ENCODE measurements around the gene KASH5.
A peak's percentile ranks its signal among the peaks of the same experiment; 100 is the strongest.

KASH5 gene

DNA sequence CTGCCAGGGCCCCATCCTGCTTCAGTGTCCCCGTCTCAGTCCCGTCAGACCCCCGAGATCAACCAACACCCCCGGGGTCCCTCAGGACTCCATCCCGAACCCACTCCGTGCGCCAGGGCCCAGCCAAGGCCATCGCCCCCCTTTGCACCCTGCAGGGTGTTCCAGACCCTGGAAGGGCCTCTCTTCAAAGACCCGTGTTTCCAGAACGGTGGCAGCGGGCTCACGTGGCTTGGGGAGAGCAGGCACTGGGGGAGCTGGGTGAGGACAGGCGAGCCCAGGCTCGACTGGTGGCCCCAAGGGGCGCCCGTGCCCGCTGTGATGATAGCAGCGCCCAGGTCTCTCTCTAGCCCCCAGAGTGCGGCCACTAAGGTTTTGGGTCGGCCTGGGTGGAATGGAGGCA, 1.4 kb downstream of the KASH5 start:
- Histone ChIP-seq H3K9ac (no peak overlapping the region; a peak in 1 of 22 replicates), H3K27me3 (peaks cover 0 to 19% (median 7%) of the 10 kb centered on the region in 11 experiments; a peak in 9 of 22 replicates), H3K4me3 (no peak overlapping the region), H3K36me3 (no peaks in the 10 kb centered on the region), H3K9me3 (replicated peaks in 1 of 11) (no peaks in the 10 kb centered on the region), H3K4me2 (0 out of 22 replicates have a peak overlapping the region, but pooled peaks of 1 of the 11 experiments have one; percentile 15), H4K20me1 (peaks cover 0 to 9% (median 0%) of the 10 kb centered on the region in 11 experiments; a peak in 1 of 22 replicates), H3K27ac (no peak overlapping the region), H3K4me1 (peaks cover 11 to 64% (median 38%) of the 10 kb centered on the region in 10 experiments)
- no peak for TF ChIP-seq Cebpa-rat (IDR thresholded peaks at IDR 0.05)

DNA sequence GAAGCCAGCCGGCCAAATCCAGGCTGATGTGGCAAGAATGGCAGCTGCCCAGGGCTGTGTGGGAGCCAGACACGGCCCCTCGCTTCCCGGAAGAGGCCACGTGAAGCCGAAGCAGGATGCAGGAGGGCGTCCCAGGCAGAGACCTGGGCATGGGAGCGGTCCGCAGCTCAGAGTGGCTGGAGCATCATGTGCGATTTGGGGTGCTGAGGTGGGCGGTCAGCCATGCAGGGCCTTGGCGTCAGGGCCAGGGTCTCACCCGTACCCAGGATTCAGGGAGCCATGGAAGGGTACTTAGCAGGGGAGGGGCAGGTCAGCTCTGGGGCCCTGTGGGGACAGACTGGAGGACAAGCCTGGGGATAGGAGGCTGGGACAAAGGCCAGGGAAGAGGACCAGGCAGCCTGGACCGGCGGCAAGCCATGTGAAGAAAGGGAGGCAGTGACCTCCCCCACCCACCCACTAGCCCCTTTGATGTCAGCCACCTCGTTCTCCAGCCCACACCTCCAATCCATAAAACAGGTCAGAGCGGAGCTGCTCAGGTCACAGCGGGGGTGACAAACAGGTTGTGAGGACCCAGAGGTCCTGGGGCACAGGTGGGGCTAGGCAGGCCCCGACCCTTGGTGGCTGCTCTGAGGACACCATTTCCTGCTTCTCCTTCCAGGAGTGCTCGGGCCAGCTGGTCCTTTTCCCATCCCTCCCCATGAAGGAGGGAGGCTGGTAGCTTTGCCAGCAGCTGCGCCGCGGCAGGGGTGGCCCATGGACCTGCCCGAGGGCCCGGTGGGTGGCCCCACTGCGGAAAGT, 2.3 kb downstream of the KASH5 start:
- H3K4me3 ChIP-seq = no peak overlapping the region
- no peak for TF ChIP-seq Cebpa-rat (IDR thresholded peaks at IDR 0.05)
- H3K36me3 ChIP-seq = no peaks in the 10 kb centered on the region
- H3K27me3 ChIP-seq = peaks cover 0 to 19% (median 7%) of the 10 kb centered on the region in 11 experiments; a peak in 9 of 22 replicates
- H3K4me1 ChIP-seq = peaks cover 11 to 64% (median 38%) of the 10 kb centered on the region in 10 experiments
- H3K9me3 ChIP-seq (replicated peaks in 1 of 11) = no peaks in the 10 kb centered on the region
- no peak overlapping the region for H3K27ac ChIP-seq
- H4K20me1 ChIP-seq = peaks cover 0 to 9% (median 0%) of the 10 kb centered on the region in 11 experiments; a peak in 1 of 22 replicates
- H3K9ac ChIP-seq = peak overlapping the region in 1 of 11 experiments; percentile 7; a peak in 1 of 22 replicates
- H3K4me2 ChIP-seq = peak overlapping the region in 7 of 11 experiments; percentile 19 to 49 (median 35); a peak in 11 of 22 replicates

DNA sequence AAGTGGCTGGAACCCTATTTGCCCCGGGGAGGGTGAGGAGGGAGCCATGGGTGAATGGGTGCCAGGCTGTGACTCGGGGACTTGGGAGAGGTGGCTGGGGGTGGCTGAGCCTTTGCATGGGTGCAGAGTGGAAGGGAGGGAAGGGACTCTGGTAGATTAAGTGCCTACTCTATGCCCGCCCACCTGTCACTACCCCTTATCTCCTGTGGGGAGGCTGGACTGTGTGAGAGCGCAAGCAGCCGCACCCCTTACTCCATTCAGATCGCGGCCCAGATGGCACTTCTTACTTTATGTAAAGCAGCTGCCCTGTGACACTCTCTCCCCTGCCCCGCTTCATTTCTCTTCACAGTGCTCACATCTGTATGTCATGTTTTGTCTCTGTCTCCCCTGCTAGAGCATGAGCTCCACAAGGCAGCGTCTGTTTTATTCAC, 2.9 kb downstream of the KASH5 start:
- H3K9ac ChIP-seq = 0 out of 22 replicates have a peak overlapping the region, but pooled peaks of 1 of the 11 experiments have one; percentile 7
- H3K4me2 ChIP-seq = peak overlapping the region in 7 of 11 experiments; percentile 19 to 49 (median 35); a peak in 11 of 22 replicates
- no peak for TF ChIP-seq Cebpa-rat (IDR thresholded peaks at IDR 0.05)
- no peaks in the 10 kb centered on the region for H3K9me3 ChIP-seq (replicated peaks in 1 of 11)
- H3K27ac ChIP-seq = no peak overlapping the region
- no peaks in the 10 kb centered on the region for H3K36me3 ChIP-seq
- H4K20me1 ChIP-seq = peaks cover 0 to 9% (median 0%) of the 10 kb centered on the region in 11 experiments; a peak in 1 of 22 replicates
- H3K27me3 ChIP-seq = peaks cover 0 to 19% (median 7%) of the 10 kb centered on the region in 11 experiments; a peak in 9 of 22 replicates
- H3K4me1 ChIP-seq = peaks cover 11 to 70% (median 41%) of the 10 kb centered on the region in 10 experiments
- no peak overlapping the region for H3K4me3 ChIP-seq

DNA sequence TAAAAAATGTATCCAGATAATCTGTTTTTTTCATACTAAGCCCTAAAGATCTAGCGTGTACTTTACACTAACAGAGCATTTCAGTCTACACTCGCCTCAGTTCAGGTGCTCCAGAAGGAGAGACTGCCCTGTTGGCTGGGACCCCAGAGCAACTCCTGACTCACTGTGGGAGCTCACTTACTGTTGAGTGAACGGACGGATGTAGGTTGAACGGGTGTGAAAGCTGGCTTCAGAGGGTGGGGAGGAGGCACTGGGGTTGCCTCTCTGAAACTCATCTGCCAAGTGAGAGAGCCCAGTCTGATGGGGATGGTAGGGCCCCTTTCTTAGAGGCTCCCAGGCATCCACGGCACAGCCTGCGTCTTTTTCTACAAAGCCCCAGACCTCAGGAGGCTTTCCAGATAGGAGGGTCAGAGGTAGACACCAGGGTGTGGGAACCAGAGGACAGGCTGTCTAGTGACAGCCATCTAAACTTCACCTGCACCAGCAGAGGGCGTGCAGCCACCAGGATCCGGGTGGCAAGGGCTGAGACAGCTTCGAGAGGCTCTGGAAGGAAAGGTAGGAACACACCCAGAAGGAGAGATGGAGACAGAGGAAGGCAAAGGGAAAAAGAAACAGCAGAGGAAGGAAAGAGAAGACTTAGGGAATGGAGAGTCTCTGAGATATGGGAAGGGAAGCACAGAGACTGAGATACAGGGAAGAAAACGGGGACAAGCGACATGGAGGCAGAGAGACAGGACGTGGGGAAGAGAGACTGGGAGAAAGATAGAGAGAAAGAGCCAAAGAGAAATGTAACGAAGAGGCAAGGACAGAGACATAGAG, 3.7 kb downstream of the KASH5 start:
- Histone ChIP-seq H3K4me3 (no peak overlapping the region), H3K9me3 (replicated peaks in 1 of 11) (no peaks in the 10 kb centered on the region), H3K4me2 (peak overlapping the region in 10 of 11 experiments; percentile 6 to 52 (median 32); a peak in 15 of 22 replicates), H3K9ac (no peak overlapping the region), H4K20me1 (peaks cover 0 to 9% (median 0%) of the 10 kb centered on the region in 11 experiments; a peak in 1 of 22 replicates), H3K4me1 (peaks cover 11 to 71% (median 44%) of the 10 kb centered on the region in 10 experiments), H3K27ac (no peak overlapping the region), H3K27me3 (peaks cover 0 to 19% (median 7%) of the 10 kb centered on the region in 11 experiments; a peak in 9 of 22 replicates), H3K36me3 (no peaks in the 10 kb centered on the region)
- TF ChIP-seq Cebpa-rat (IDR thresholded peaks at IDR 0.05) = no peak

DNA sequence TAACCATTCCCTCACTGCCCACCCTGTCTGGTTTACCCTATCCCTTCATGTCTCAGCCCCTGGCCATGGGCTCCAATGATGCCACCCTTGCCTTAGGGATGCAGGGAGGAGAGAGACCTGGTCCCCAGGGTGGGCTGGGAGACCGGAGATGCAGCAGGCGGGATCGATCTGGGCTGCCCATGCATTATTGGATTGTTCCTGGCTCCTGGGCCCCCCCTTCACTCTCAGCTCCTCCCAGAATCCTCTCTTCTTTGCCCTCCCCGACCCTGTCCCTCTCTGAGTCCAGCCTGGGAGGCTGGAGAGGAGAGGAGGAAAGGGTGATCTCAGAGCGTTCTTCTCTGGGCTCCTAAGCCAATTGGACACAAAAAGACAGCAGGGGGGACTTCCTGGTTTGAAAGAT, 5.8 kb downstream of the KASH5 start:
- Histone ChIP-seq H3K9ac (no peak overlapping the region), H3K4me1 (peaks cover 0 to 75% (median 46%) of the 10 kb centered on the region in 10 experiments; a peak in 17 of 20 replicates), H3K9me3 (replicated peaks in 1 of 11) (no peaks in the 10 kb centered on the region), H3K27me3 (peaks cover 0 to 19% (median 8%) of the 10 kb centered on the region in 11 experiments; a peak in 10 of 22 replicates), H4K20me1 (peaks cover 0 to 9% (median 0%) of the 10 kb centered on the region in 11 experiments; a peak in 1 of 22 replicates), H3K4me3 (no peak overlapping the region), H3K4me2 (peak overlapping the region in 6 of 11 experiments; percentile 6 to 43 (median 15); a peak in 6 of 22 replicates), H3K27ac (no peak overlapping the region), H3K36me3 (no peaks in the 10 kb centered on the region)
- no peak for TF ChIP-seq Cebpa-rat (IDR thresholded peaks at IDR 0.05)

DNA sequence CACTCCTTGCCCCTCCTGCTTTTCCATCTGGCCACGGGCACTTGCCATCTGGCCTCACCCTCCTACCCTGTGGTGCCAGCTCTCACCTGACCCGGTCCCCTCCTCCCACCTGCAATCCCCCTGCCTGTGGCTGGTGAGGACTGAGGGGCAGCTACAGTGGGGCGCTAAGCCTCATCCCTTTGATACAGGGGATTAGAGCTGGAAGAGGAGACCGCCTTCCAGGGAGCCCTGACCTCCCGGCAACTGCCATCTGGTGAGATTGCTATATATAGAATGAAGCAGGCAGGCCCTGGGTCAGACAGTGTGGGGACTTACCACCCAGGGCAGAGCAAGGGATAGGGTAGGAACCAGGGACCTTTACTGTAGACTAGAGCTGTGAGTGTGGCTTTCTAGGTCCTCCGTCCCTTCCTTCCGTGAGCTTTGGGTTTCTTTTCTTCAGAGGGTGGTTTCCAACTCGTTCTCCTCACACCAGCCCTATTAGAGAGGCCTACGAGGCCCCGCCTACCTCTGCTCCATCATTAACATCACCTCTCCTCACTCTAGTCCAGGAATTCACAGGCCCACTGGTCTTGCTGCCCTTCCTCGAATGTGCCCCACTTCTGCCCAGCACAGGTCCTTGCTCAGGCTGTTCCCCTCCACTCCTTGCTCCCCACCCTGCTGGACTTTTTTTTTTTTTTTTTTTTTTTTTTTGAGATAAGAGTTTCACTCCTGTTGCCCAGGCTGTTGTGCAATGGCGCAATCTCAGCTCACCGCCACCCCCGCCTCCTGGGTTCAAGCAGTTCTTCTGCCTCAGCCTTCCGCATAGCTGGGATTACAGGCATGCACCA, 7.7 kb downstream of the KASH5 start:
- Histone ChIP-seq H3K4me2 (peak overlapping the region in 8 of 11 experiments; percentile 3 to 61 (median 15); a peak in 5 of 22 replicates), H3K9ac (no peak overlapping the region), H3K27me3 (peaks cover 0 to 12% (median 4%) of the 10 kb centered on the region in 11 experiments; a peak in 9 of 22 replicates), H3K4me1 (peaks cover 0 to 72% (median 50%) of the 10 kb centered on the region in 10 experiments; a peak in 16 of 20 replicates), H3K4me3 (no peak overlapping the region), H3K9me3 (replicated peaks in 1 of 11) (no peaks in the 10 kb centered on the region), H3K36me3 (no peaks in the 10 kb centered on the region), H4K20me1 (0 out of 22 replicates have a peak, but pooled peaks cover 0 to under 1% (median 0%) of the 10 kb centered on the region in 11 experiments), H3K27ac (no peak overlapping the region)
- TF ChIP-seq Cebpa-rat (IDR thresholded peaks at IDR 0.05) = 0 out of 22 replicates have a peak, but pooled peaks of 1 of the 11 experiments have one; percentile 10

DNA sequence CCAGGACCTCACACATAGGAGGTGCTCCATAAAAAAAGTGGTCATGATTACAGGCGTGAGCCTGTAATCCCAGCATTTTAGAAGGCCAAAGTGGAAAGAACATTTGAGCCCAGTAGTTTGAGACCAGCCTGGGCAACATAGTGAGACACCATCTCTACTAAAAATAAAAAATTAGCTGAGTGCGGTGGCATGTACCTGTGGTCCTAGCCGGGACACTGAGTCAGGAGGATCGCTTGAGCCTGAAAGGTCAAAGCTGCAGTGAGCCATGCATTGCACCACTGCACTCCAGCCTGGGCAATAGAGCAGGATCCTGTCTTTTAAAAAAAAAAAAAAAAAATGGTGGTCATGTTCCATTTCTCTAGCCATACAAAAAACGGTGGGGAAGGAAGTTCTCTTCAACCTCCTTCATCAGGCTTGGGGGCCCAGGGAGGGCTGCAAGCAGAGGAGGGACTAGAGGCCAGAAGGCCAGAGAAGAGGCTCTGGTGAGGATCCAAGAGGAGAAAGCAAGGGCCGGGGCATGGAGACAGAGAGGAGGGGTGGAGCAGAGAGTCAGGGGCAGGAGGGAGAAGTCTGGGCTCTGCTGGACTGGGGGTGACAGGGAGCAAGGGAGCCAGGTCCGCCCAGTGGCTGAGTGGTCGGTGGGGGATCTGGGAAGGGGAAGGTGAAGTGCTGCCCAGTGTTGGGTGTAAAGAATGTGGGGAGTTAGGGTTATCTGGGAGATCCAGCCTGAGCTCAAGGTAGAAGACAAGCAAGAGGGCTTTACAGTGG, 8.9 kb downstream of the KASH5 start:
- TF ChIP-seq Cebpa-rat (IDR thresholded peaks at IDR 0.05) = no peak

More for the DNA sequence above, 8.9 kb downstream of the KASH5 start:
- Histone ChIP-seq H3K9me3 (replicated peaks in 1 of 11) (no peaks in the 10 kb centered on the region), H3K4me3 (no peak overlapping the region), H3K27me3 (peaks cover 0 to 12% (median 4%) of the 10 kb centered on the region in 11 experiments; a peak in 8 of 22 replicates), H3K27ac (no peak overlapping the region), H3K4me1 (peaks cover 0 to 68% (median 44%) of the 10 kb centered on the region in 10 experiments; a peak in 16 of 20 replicates), H3K36me3 (no peaks in the 10 kb centered on the region), H4K20me1 (no peaks in the 10 kb centered on the region), H3K9ac (no peak overlapping the region), H3K4me2 (peak overlapping the region in 9 of 11 experiments; percentile 39 to 70 (median 49); a peak in 15 of 22 replicates)

Data from BLaER1 treated with 17β-estradiol and CSF1 and Interleukin-3, amounts not matched to agents 10 nM and 100 nM (cell line).